BJ (cell line): Measurements from ENCODE around the gene XPNPEP2. TPM values are rescaled to one million over a fixed set of nuclear protein-coding genes. Genes with fewer than 3 reads are reported as not detected.

Experiments used
- CTCF ChIA-PET: fragments of 350-600 bp; formaldehyde crosslinking; extraction: SDS; loops from one replicate; lab custom pipeline; 2021; ENCODE audit warnings: antibody characterized with exemption, inconsistent platforms; lab: Yijun Ruan, JAX
- POLR2A ChIA-PET: fragments of 300-600 bp; sonication (Branson Sonifier 250); formaldehyde crosslinking; extraction: SDS; loops from one replicate; lab custom pipeline; 2021; ENCODE audit warnings: antibody characterized with exemption; lab: Charles Lee
- DNase-seq: peaks from one replicate; pipeline ENCODE4 v3.0.0-alpha.2; 2011; ENCODE audit warnings: low read depth
- H3K27me3 ChIP-seq: 2 replicates; pipeline ENCODE4 v1.6.0; 2011; ENCODE audit warnings: low read length; ENCODE audit not compliant: control insufficient read depth, insufficient read depth
- H3K36me3 ChIP-seq: 2 replicates; pipeline ENCODE4 v1.5.1; 2011; ENCODE audit warnings: low read length; ENCODE audit not compliant: control insufficient read depth, insufficient read depth
- H3K4me3 ChIP-seq: 2 replicates; pipeline ENCODE4 v1.5.1; 2011; ENCODE audit warnings: low read depth, mild to moderate bottlenecking, control low read depth, low read length
- CTCF ChIP-seq: IDR thresholded peaks from 2 replicates; pipeline ENCODE4 v1.5.1; 2011; ENCODE audit warnings: low read depth, mild to moderate bottlenecking, control low read depth, inconsistent platforms, low read length, moderate library complexity; ENCODE audit not compliant: insufficient read depth
- polyA plus RNA-seq: library from polyadenylated mRNA; depleted of rRNA; stranded (reverse); fragments of >200 nt; gene quantifications from 2 replicates; pipeline ENCODE4 v1.2.3, GENCODE V29; 2011

Gene XPNPEP2
- polyA plus RNA-seq, 1 experiment, result 0.32 TPM

GRCh38 chrX:129798456-129798855, 59.7 kb downstream of the XPNPEP2 start:
- POLR2A ChIA-PET, result interaction anchor here (0.6 kb wide), 1 partner anchor 142 kb away, joined by 3 read pairs; no protein-coding TSS in a partner anchor
- no peak overlapping the region for H3K4me3 ChIP-seq
- no peaks in the 10 kb centered on the region; the same call in 1 of the 2 replicates for H3K36me3 ChIP-seq
- CTCF ChIA-PET, result no interaction called here
- no peak for TF ChIP-seq CTCF
- DNase-seq, result no peak
- no peaks in the 10 kb centered on the region for H3K27me3 ChIP-seq

GRCh38 chrX:129798888-129799287, 60.1 kb downstream of the XPNPEP2 start:
- Histone ChIP-seq H3K27me3 (no peaks in the 10 kb centered on the region), H3K36me3 (no peaks in the 10 kb centered on the region; the same call in 1 of the 2 replicates), H3K4me3 (no peak overlapping the region)
- no peak for TF ChIP-seq CTCF
- DNase-seq, result no peak
- POLR2A ChIA-PET, result interaction anchor here (0.6 kb wide), 1 partner anchor 142 kb away, joined by 3 read pairs; no protein-coding TSS in a partner anchor
- CTCF ChIA-PET, result no interaction called here

- CTCF ChIA-PET, result interaction anchor here (0.9 kb wide), 1 partner anchor 10 kb away, joined by 3 read pairs; no protein-coding TSS in a partner anchor
Observed at GRCh38 chrX:129800186-129800585, 61.4 kb downstream of the XPNPEP2 start.

GRCh38 chrX:129802863-129803262, 64.1 kb downstream of the XPNPEP2 start:
- no peak for TF ChIP-seq CTCF
- no peaks in the 10 kb centered on the region for H3K27me3 ChIP-seq
- CTCF ChIA-PET, result no interaction called here
- no peak for DNase-seq
- peaks cover 7% of the 10 kb centered on the region for H3K36me3 ChIP-seq
- H3K4me3 ChIP-seq, result no peak overlapping the region
- POLR2A ChIA-PET, result no interaction called here

More at GRCh38 chrX:129800186-129800585, 61.4 kb downstream of the XPNPEP2 start:
- no peak for DNase-seq
- H3K36me3 ChIP-seq, result peaks cover 3% of the 10 kb centered on the region; the same call in 1 of the 2 replicates
- H3K4me3 ChIP-seq, result no peak overlapping the region
- POLR2A ChIA-PET, result no interaction called here
- H3K27me3 ChIP-seq, result no peaks in the 10 kb centered on the region
- TF ChIP-seq CTCF, result no peak

GRCh38 chrX:129804806-129805205, 66.0 kb downstream of the XPNPEP2 start:
- Histone ChIP-seq H3K27me3 (no peaks in the 10 kb centered on the region), H3K36me3 (peaks cover 7% of the 10 kb centered on the region), H3K4me3 (no peak overlapping the region)
- POLR2A ChIA-PET, result no interaction called here
- CTCF ChIA-PET, result no interaction called here
- TF ChIP-seq CTCF, result no peak
- no peak for DNase-seq
